ENCODE results near the gene MPV17L.

- TF ChIP-seq EZH2 (IDR thresholded peaks at IDR 0.05; ENCODE audit: borderline replicate concordance, low read depth, low read length, poor library complexity, severe bottlenecking): no peak
- TF ChIP-seq CTCF (conservative IDR thresholded peaks at IDR 0.05; ENCODE audit: low read depth, low read length): no peak
These were observed 39.8 kb downstream of the MPV17L start for GRCh38 chr16:15435216-15435864.

Data from A673 (cell line).